Measurements from ENCODE around the gene SAC3D1. TPM values are rescaled to one million over a fixed set of nuclear protein-coding genes. Genes with fewer than 3 reads are reported as not detected.
A peak's percentile ranks its signal among the peaks of the same experiment; 100 is the strongest.

The SAC3D1 gene
- total RNA-seq, 2 donors from 2014 or later = 1.9 to 3.9 TPM

DNA sequence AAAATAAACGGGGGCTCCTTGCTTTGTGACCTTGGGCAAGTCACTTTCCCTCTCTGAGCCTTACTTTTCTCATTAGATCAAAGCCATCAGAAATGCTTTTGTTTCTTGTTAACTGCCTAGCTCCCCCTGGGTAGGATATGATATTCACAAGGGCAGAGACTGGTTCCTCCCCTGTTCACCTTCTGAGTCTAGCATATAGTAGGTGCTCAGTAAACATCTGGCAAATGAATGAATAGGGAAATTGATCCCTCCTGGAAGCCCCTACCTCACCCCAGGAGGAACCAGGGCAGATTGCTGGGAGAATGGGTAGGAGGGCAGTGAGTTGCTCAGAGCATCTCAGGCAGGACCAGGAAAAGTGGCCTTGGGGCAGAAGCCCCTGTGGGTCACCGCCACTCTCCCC lies 6.6 kb upstream of the SAC3D1 start:
- H3K27me3 Mint-ChIP-seq = no peaks in the 10 kb centered on the region
- DNase-seq = no peak
- no peaks in the 10 kb centered on the region for H3K9me3 ChIP-seq (ENCODE audit: control insufficient read depth, low read length, poor library complexity, severe bottlenecking)
- H3K4me3 Mint-ChIP-seq = no peak overlapping the region
- H3K36me3 Mint-ChIP-seq (ENCODE audit: low read depth) = no peaks in the 10 kb centered on the region
- no peaks in the 10 kb centered on the region for H3K4me1 Mint-ChIP-seq
- ATAC-seq = no peak
- no peak overlapping the region for H3K27ac Mint-ChIP-seq

DNA sequence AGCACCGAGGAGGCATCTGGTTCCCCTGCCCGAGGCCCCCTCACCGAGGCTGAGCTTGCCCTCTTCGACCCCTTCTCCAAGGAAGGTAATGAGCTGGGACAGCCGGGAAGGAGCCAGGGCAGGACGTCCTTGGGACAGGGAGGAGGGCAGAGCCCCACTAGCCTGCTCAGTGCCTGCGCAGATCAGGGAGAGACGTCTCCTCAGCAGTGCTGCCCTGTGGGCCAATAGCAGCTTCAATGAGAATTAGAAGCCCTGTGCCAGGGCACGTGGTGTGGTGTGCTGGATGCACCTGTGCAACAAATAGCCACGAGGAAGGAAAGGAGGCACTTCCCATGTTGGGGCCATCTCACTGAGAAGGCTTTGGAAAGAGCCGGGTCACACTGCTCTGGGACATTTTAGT lies 5.4 kb upstream of the SAC3D1 start:
- DNase-seq (no peak), ATAC-seq (no peak)
- Mint-ChIP-seq H3K4me1 (no peaks in the 10 kb centered on the region), H3K36me3 (ENCODE audit: low read depth) (no peaks in the 10 kb centered on the region), H3K4me3 (no peak overlapping the region), H3K27ac (no peak overlapping the region), H3K27me3 (no peaks in the 10 kb centered on the region)
- H3K9me3 ChIP-seq (ENCODE audit: control insufficient read depth, low read length, poor library complexity, severe bottlenecking) = no peaks in the 10 kb centered on the region

DNA sequence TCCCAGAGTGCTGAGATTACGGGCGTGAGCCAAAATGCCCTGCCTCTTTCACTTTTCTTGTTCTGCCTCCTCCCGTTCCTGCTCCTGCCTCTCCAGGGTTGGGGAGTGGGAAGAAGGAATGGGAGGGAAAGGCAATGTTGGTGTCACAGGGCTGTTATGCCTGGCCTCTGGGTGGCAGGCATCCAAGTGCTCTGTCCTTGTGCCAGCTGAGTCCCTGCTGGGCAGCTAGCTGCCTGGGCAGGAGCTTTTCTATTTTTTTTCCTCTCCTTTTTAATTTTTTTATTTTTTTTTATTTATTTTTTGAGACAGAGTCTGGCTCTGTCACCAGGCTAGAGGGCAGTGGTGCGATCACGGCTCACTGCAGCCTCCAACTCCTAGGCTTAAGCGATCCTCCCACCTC lies 4.1 kb upstream of the SAC3D1 start:
- H3K4me3 Mint-ChIP-seq = no peak overlapping the region
- no peak for DNase-seq
- H3K4me1 Mint-ChIP-seq = peaks cover 2% of the 10 kb centered on the region
- H3K9me3 ChIP-seq (ENCODE audit: control insufficient read depth, low read length, poor library complexity, severe bottlenecking) = no peaks in the 10 kb centered on the region
- H3K27me3 Mint-ChIP-seq = no peaks in the 10 kb centered on the region
- ATAC-seq = no peak
- H3K36me3 Mint-ChIP-seq (ENCODE audit: low read depth) = no peaks in the 10 kb centered on the region
- H3K27ac Mint-ChIP-seq = no peak overlapping the region

DNA sequence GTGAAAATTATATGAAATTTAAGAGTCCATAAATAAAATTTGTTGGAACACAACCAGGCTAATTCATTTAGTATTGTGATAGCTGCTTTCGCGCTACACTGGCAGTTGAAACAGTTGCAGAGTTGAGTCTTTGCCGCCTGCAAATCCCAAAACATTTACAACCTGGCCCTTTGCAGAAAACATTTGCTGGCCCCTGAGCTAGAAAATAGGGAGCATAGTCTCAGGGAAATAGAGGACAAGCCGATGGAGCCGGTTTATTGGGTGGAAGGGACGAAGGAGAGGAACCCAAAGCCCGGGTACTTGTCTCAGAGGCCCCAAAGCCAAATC lies 527 bp upstream of the SAC3D1 start:
- H3K36me3 Mint-ChIP-seq (ENCODE audit: low read depth) = peaks cover 4% of the 10 kb centered on the region
- no peak for DNase-seq
- ATAC-seq = no peak
- peak overlapping the region; percentile 93 for H3K4me3 Mint-ChIP-seq
- no peaks in the 10 kb centered on the region for H3K9me3 ChIP-seq (ENCODE audit: control insufficient read depth, low read length, poor library complexity, severe bottlenecking)
- no peaks in the 10 kb centered on the region for H3K27me3 Mint-ChIP-seq
- peak overlapping the region; percentile 27 for H3K27ac Mint-ChIP-seq
- peaks cover 7% of the 10 kb centered on the region for H3K4me1 Mint-ChIP-seq

DNA sequence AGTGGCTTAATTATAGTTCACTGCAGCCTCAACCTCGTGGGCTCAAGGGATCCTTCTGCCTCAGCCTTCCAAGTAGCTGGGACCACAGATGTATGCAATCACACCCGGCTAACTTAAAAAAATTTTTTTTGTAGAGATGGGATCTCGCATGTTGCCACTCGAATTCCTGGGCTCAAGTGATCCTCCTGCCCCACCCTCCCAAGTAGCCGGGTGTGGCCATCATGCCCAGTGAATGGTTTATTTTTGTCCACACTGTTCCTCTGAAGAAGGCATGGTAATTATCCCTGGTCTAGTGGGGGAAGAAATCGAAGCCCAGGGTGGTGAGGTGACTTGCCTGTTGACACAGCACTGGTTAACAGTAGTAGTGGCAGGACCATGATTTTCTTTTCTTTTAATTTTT lies 1.9 kb downstream of the SAC3D1 start:
- H3K36me3 Mint-ChIP-seq (ENCODE audit: low read depth) = peaks cover 4% of the 10 kb centered on the region
- H3K9me3 ChIP-seq (ENCODE audit: control insufficient read depth, low read length, poor library complexity, severe bottlenecking) = no peaks in the 10 kb centered on the region
- H3K4me3 Mint-ChIP-seq = peak overlapping the region; percentile 73
- peaks cover 13% of the 10 kb centered on the region for H3K4me1 Mint-ChIP-seq
- DNase-seq (no peak), ATAC-seq (no peak)
- H3K27ac Mint-ChIP-seq = peak overlapping the region; percentile 69
- no peaks in the 10 kb centered on the region for H3K27me3 Mint-ChIP-seq

DNA sequence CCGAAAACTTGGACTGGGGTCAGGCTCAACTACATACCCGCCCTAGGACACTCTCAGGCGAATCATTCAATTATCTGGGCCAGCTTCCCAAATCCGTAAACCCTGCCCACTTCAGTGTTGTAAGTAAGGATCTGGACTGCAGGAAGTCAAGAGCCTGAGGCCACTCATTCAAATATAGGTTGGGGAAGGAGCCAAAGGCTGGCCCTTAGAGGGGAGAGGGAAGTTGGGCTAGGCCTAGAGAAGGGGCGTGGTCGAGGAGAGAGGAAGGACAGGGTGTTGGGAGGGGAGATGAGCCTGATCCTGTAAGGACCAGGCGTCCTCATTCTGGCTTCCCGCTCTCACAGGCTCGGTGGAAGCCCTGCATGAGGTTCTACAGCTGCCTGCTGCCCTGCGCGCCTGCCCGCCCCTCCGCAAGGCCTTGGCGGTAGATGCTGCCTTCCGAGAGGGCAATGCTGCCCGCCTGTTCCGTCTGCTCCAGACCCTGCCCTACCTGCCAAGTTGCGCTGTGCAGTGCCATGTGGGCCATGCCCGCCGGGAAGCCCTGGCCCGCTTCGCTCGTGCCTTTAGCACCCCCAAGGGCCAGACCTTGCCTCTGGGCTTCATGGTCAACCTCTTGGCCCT lies 3.0 kb downstream of the SAC3D1 start:
- peaks cover 4% of the 10 kb centered on the region for H3K36me3 Mint-ChIP-seq (ENCODE audit: low read depth)
- H3K9me3 ChIP-seq (ENCODE audit: control insufficient read depth, low read length, poor library complexity, severe bottlenecking) = no peaks in the 10 kb centered on the region
- no peak for ATAC-seq
- H3K4me3 Mint-ChIP-seq = no peak overlapping the region
- DNase-seq = no peak
- peaks cover 13% of the 10 kb centered on the region for H3K4me1 Mint-ChIP-seq
- no peaks in the 10 kb centered on the region for H3K27me3 Mint-ChIP-seq
- H3K27ac Mint-ChIP-seq = no peak overlapping the region

DNA sequence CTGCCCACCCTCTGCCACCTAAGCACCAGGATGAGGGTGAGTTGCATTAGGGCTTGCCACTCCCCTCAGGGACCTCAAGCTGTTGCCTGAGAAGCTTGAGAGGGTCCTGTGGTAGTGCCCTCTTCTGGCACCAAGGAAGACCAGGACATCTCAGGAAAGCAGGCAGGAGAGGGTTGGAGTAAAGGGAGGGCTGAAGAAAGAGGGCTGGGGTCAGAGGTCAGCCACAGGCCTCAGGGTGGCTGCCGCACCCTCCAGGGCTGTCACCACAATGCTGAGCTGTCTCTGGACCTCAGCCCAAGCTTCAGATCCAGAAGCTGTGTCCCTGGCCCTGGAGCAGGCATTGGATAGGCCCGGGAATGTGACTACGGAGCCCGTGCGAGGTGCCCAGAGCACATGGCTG lies 4.1 kb downstream of the SAC3D1 start:
- DNase-seq = no peak
- Mint-ChIP-seq H3K27ac (no peak overlapping the region), H3K36me3 (ENCODE audit: low read depth) (peaks cover 4% of the 10 kb centered on the region), H3K4me1 (peaks cover 13% of the 10 kb centered on the region), H3K4me3 (no peak overlapping the region), H3K27me3 (no peaks in the 10 kb centered on the region)
- H3K9me3 ChIP-seq (ENCODE audit: control insufficient read depth, low read length, poor library complexity, severe bottlenecking) = no peaks in the 10 kb centered on the region
- no peak for ATAC-seq

DNA sequence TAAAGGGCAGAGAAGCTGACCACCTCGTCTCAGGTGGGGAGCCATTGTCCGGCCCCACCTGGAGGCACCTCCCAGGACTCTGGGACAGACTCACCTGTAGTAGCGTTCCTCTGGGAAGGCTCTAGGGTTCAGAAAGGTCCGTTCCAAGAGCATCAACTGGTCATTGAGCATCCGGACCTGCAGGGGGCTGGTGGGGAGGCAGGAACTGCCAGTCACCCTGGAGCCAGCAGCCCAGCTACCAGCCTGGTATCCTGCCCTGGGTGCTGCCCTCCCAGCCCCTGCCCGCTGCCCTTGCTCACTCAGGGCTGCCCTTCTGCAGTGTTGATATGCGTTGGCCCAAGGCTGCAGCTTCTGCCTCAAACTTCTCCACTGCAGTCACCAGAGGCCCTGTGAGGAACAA lies 4.7 kb downstream of the SAC3D1 start:
- no peaks in the 10 kb centered on the region for H3K9me3 ChIP-seq (ENCODE audit: control insufficient read depth, low read length, poor library complexity, severe bottlenecking)
- Mint-ChIP-seq H3K27me3 (no peaks in the 10 kb centered on the region), H3K4me3 (no peak overlapping the region), H3K27ac (no peak overlapping the region), H3K36me3 (ENCODE audit: low read depth) (peaks cover 4% of the 10 kb centered on the region), H3K4me1 (peaks cover 13% of the 10 kb centered on the region)
- no peak for ATAC-seq
- DNase-seq = no peak

DNA sequence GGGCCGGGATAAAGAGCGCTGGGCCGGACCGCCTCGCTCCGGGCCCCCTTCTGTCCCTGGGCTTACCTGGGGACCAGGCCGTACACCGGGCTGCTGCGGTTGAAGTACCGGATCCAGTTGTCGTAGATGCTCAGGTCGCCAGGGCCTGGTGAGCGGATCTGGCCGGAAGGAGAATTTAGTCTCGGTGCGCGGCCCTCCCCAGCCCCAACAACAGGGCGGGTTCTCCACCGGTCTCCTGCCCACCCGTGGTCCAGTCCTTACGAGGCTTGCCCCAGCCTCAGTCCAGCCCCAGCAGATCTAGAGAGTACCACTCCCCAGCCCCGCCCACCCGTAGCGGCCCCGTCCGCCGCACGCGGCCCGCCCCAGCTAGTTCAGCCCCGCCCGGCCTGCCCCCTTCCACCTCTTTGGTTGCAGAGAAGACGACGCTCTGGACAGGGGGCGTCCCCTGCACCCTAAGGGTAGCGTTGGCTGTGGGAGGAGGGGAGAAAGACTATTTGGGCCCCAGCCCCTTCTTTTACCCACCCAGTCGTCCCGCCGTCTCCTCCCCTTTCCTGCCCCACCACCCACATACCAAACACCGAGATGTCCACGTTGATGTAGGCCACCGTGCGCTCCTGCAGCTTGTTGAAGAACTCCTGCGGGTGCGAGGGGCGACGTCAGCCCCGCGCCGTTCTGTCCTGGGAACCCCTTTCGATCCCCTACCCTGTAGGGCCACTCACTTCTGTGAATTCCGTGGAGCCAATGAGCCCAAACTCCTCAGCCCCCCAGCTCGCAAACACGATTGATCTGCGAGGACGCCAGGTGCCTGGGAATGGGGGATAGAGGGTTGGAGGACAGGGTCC lies 6.8 kb downstream of the SAC3D1 start:
- Mint-ChIP-seq H3K4me1 (peaks cover 12% of the 10 kb centered on the region), H3K36me3 (ENCODE audit: low read depth) (peaks cover 4% of the 10 kb centered on the region), H3K27me3 (no peaks in the 10 kb centered on the region), H3K27ac (peak overlapping the region; percentile 91), H3K4me3 (peak overlapping the region; percentile 95)
- no peaks in the 10 kb centered on the region for H3K9me3 ChIP-seq (ENCODE audit: control insufficient read depth, low read length, poor library complexity, severe bottlenecking)
- no peak for DNase-seq
- ATAC-seq = peak; percentile 73

DNA sequence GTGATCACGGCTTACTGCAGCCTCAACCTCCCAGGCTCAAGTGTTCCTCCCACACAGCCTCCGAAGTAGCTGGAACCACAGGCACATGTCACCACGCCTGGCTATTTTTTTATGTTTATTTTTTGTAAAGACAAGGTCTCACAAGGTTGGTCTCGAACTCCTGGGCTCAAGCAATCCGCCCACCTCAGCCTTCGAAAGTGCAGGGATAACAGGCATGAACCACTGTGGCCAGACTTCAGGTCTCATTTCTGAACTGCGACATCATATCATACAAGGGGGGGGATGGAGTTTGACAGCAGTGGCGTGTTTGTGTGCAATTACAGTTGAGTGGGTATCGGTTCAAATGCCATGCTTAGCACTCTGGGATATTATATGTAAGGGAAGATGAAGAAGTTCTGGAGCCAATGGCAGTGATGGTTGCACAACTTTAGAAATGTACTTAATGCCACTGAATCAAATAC lies 10.4 kb downstream of the SAC3D1 start:
- Mint-ChIP-seq H3K27ac (no peak overlapping the region), H3K4me1 (peaks cover 18% of the 10 kb centered on the region), H3K27me3 (no peaks in the 10 kb centered on the region), H3K4me3 (no peak overlapping the region), H3K36me3 (ENCODE audit: low read depth) (no peaks in the 10 kb centered on the region)
- ATAC-seq (no peak), DNase-seq (no peak)
- no peaks in the 10 kb centered on the region for H3K9me3 ChIP-seq (ENCODE audit: control insufficient read depth, low read length, poor library complexity, severe bottlenecking)

DNA sequence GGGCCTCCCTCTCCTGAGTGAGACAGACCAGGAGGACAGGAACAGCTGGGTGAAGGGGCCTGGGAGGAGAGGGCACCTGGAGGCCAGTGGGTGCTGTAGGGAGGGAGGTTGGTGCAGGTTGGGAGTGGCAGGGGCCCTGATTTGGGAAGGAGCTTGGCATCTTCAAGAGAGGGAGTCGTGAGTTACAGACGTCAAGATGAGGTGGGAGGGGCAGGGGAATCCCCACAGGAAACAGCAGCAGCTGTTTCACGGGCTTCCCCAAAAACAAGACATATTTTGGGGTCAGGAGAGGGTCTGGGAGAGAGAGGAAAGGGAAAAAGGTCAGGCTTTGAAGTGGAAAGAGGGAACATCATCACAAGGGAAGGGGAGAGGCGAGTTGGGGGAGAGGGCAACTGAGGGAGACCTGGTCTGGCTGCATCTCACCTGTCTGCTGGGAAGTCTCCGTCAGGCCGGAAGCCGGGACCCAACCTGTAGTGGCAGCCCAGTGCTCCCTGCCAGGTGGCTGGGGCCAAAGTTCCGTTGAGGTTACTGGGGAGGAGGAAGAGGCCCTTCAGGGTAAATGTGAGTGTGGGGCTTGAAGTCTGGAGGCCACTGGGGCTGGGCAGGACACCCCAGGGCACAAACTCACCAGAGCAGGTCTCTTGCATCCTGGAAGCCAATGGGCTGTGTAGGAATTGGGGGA lies 13.0 kb downstream of the SAC3D1 start:
- peak overlapping the region; percentile 81 for H3K4me3 Mint-ChIP-seq
- peaks cover 12% of the 10 kb centered on the region for H3K4me1 Mint-ChIP-seq
- H3K36me3 Mint-ChIP-seq (ENCODE audit: low read depth) = no peaks in the 10 kb centered on the region
- ATAC-seq (peak; percentile 88), DNase-seq (no peak)
- H3K9me3 ChIP-seq (ENCODE audit: control insufficient read depth, low read length, poor library complexity, severe bottlenecking) = no peaks in the 10 kb centered on the region
- peak overlapping the region; percentile 93 for H3K27ac Mint-ChIP-seq
- no peaks in the 10 kb centered on the region for H3K27me3 Mint-ChIP-seq

DNA sequence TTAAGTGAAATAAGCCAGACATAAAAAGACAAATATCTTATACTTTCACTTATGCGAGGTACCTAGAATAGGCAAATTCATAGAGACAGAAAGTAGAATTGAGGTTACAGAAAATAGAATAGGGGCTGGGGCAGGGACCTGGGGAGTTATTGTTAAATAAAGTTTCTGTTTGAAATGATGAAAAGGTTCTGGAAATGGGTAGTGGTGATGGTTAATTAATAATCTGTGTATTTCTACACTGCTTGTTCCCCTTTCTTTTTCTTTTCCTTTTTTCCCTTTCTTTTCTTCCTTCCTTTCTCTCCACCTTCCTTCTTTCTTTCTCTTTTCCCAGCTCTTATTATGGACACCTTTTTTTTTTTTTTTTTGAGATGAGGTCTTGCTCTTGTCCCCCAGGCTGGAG lies 14.5 kb downstream of the SAC3D1 start:
- Mint-ChIP-seq H3K27me3 (no peaks in the 10 kb centered on the region), H3K4me1 (peaks cover 20% of the 10 kb centered on the region), H3K36me3 (ENCODE audit: low read depth) (no peaks in the 10 kb centered on the region), H3K4me3 (no peak overlapping the region), H3K27ac (peak overlapping the region; percentile 75)
- no peaks in the 10 kb centered on the region for H3K9me3 ChIP-seq (ENCODE audit: control insufficient read depth, low read length, poor library complexity, severe bottlenecking)
- DNase-seq (no peak), ATAC-seq (no peak)

DNA sequence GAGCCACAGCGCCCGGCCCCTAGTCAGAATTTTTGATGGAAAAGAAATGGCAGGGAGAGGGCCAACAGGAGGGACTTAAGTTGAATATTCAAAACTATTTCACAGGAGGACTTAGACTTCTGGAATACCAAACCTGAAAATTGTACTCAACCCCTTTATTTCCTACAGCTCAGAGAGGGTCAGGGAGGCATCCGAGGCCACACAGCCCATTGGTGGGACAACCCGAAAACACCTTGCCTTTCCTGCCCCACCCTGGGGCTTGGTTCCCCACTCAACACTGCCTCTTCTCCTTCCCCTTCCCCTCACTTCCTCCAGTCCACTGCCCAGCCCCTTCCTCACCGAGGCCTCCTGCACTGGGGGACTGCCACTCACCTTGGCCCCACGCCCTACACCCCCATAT lies 16.0 kb downstream of the SAC3D1 start:
- ATAC-seq = no peak
- no peak overlapping the region for H3K27ac Mint-ChIP-seq

More for the DNA sequence above, 16.0 kb downstream of the SAC3D1 start:
- H3K4me3 Mint-ChIP-seq = no peak overlapping the region
- H3K4me1 Mint-ChIP-seq = peaks cover 24% of the 10 kb centered on the region
- H3K36me3 Mint-ChIP-seq (ENCODE audit: low read depth) = no peaks in the 10 kb centered on the region
- no peaks in the 10 kb centered on the region for H3K27me3 Mint-ChIP-seq
- no peaks in the 10 kb centered on the region for H3K9me3 ChIP-seq (ENCODE audit: control insufficient read depth, low read length, poor library complexity, severe bottlenecking)
- no peak for DNase-seq

Measured in T-helper 17 cell (primary cell).